Natural killer cell (primary cell): ENCODE measurements around the gene MTMR3. TPM values are rescaled to one million over a fixed set of nuclear protein-coding genes. Genes with fewer than 3 reads are reported as not detected.

Source experiments
- ATAC-seq, 3 donors: fragments of 150-1000 bp in 2 of 3; fragments of 200-7000 bp in 1 of 3; cut with Tn5 transposase; 1 replicate in 1 of 3; 2 replicates in 2 of 3; pipeline ENCODE4 v1.10.0; 2021; ENCODE audit warnings: mild to moderate bottlenecking in 2 of 3, moderate library complexity in 2 of 3
- DNase-seq, 2 donors: peaks; one replicate each; pipeline versions ENCODE4 v3.0.0 to v3.0.0-alpha.2; 2013 to 2021; ENCODE audit warnings: mixed read lengths in 1 of 2
- H3K27ac ChIP-seq: one replicate; pipeline ENCODE4 v1.5.1; 2013; ENCODE audit warnings: mild to moderate bottlenecking, low read length
- H3K27me3 ChIP-seq: one replicate; pipeline ENCODE4 v1.6.1; 2013; ENCODE audit warnings: low read length; ENCODE audit not compliant: control insufficient read depth, insufficient read depth
- H3K36me3 ChIP-seq: one replicate; pipeline ENCODE4 v1.6.1; 2013; ENCODE audit warnings: low read length; ENCODE audit not compliant: control insufficient read depth, insufficient read depth
- H3K4me1 ChIP-seq: one replicate; pipeline ENCODE4 v1.6.1; 2013; ENCODE audit warnings: low read length; ENCODE audit not compliant: control insufficient read depth, insufficient read depth
- H3K4me3 ChIP-seq: one replicate; pipeline ENCODE4 v1.5.1; 2013; ENCODE audit warnings: low read length
- H3K9me3 ChIP-seq: one replicate; pipeline ENCODE4 v1.6.1; 2013; ENCODE audit warnings: low read length; ENCODE audit not compliant: control insufficient read depth, insufficient read depth
- H3K27ac Mint-ChIP-seq, 2 donors: one replicate each; pipeline ENCODE4 v1.8.0; 2022; ENCODE audit warnings: mild to moderate bottlenecking in 2 of 2, mixed read lengths in 2 of 2, moderate library complexity in 1 of 2
- H3K27me3 Mint-ChIP-seq, 2 donors: one replicate each; pipeline ENCODE4 v1.8.0; 2022; ENCODE audit warnings: low read depth in 2 of 2, mixed read lengths in 2 of 2
- H3K36me3 Mint-ChIP-seq: one replicate; pipeline ENCODE4 v1.8.0; 2022; ENCODE audit warnings: mixed read lengths
- H3K4me1 Mint-ChIP-seq, 2 donors: one replicate each; pipeline ENCODE4 v1.8.0; 2022; ENCODE audit warnings: mixed read lengths in 2 of 2
- H3K4me3 Mint-ChIP-seq: one replicate; pipeline ENCODE4 v1.8.0; 2022; ENCODE audit warnings: mild to moderate bottlenecking, moderate library complexity, mixed read lengths
- H3K9me3 Mint-ChIP-seq, 2 donors: one replicate each; pipeline ENCODE4 v1.8.0; 2022; ENCODE audit warnings: mixed read lengths in 2 of 2
- CTCF ChIP-seq: fragments of 200-600 bp; IDR thresholded peaks from one replicate; pipeline ENCODE4 v1.8.0; 2022; ENCODE audit warnings: antibody characterized with exemption
- WGBS: methylation state at CpG from one replicate; pipeline ENCODE4 v1.1.7; 2013; ENCODE audit warnings: missing lambda C conversion rate; ENCODE audit not compliant: insufficient coverage; 5-methylcytosine and 5-hydroxymethylcytosine counted together
- intact Hi-C: fragments of 100-400 bp; cut with micrococcal nuclease; formaldehyde crosslinking; loops from one replicate; pipeline ENCODE4 v1.14.2; 2022
- total RNA-seq, 4 donors: library from RNA; stranded (reverse); fragments of 120-200 nt in 1 of 4; gene quantifications; one replicate each; pipeline versions ENCODE4 v1.2.3 to v1.2.4, GENCODE V29; 2013 to 2022

The MTMR3 gene
- total RNA-seq, 3 donors from 2014 or later (not counting 1 experiment from before 2014, with no cell fraction given) = 62.1 to 83.4 (median 75.6) TPM

- H3K27ac Mint-ChIP-seq = no peak within 1 kb of the TSS
- H3K4me3 Mint-ChIP-seq = peak within 1 kb of the TSS; percentile 59
- H3K9me3 Mint-ChIP-seq = no peaks in the 10 kb centered on the region
- no peaks in the 10 kb centered on the region for H3K27me3 ChIP-seq
- H3K36me3 ChIP-seq = no peaks in the 10 kb centered on the region
- peaks cover 26 to 41% of the 10 kb centered on the region in 2 donors for H3K27me3 Mint-ChIP-seq
- 29% methylated on average over 53 of the region's 53 CpGs for WGBS
- no peak for TF ChIP-seq CTCF
- DNase-seq (no peak), ATAC-seq (peak in 2 of 3 donors; percentile 60 to 90)
- H3K4me1 ChIP-seq = peaks cover 6% of the 10 kb centered on the region
- peaks cover 0 to 8% of the 10 kb centered on the region in 2 donors for H3K4me1 Mint-ChIP-seq
- no peak within 1 kb of the TSS for H3K27ac ChIP-seq
- no peaks in the 10 kb centered on the region for H3K9me3 ChIP-seq
- no peaks in the 10 kb centered on the region for H3K36me3 Mint-ChIP-seq
- intact Hi-C loops = no loop called here
- peak within 1 kb of the TSS; percentile 4 for H3K4me3 ChIP-seq
Measured at GRCh38 chr22:30079952-30080533, 197.1 kb downstream of the MTMR3 start, which contains the start of gene HORMAD2. HORMAD2 (plus strand) TSS chr22:30080464; CDS start chr22:30093953, 13,489 bp downstream.

Other genes with a start within 250 kb of the MTMR3 start
- under 1 TPM; 0.35 to 0.93 (median 0.54) TPM for gene CABP7, start 163.2 kb upstream of the MTMR3 start, total RNA-seq
- gene ZMAT5, start 116.2 kb upstream of the MTMR3 start, total RNA-seq = 10 to 100 TPM; 15.9 to 20.0 (median 16.0) TPM
- gene UQCR10, start 115.8 kb upstream of the MTMR3 start, total RNA-seq = 10 to 100 TPM; 33.6 to 40.8 (median 35.4) TPM
- gene ASCC2, start 44.9 kb upstream of the MTMR3 start, total RNA-seq = 100 to 1,000 TPM; 102 to 130 (median 128) TPM
- gene HORMAD2, start 197.3 kb downstream of the MTMR3 start, total RNA-seq = not detected